Measurements from ENCODE around the gene SEC61A2. TPM values are rescaled to one million over a fixed set of nuclear protein-coding genes. Genes with fewer than 3 reads are reported as not detected.

The SEC61A2 gene
- polyA plus RNA-seq, 1 donor from 2014 or later: 75.4 TPM

- Histone ChIP-seq H3K36me3 (ENCODE audit: insufficient read depth, low read length) (peaks cover 4% of the 10 kb centered on the region), H3K27ac (ENCODE audit: low read length) (no peak overlapping the region), H3K4me2 (ENCODE audit: low read length) (no peak overlapping the region), H3K79me2 (replicated peaks; ENCODE audit: insufficient read depth, low read length) (no peaks in the 10 kb centered on the region), H3K27me3 (ENCODE audit: insufficient read depth, low read depth, low read length) (no peaks in the 10 kb centered on the region), H2AFZ (ENCODE audit: low read depth, low read length) (no peak overlapping the region), H4K20me1 (ENCODE audit: insufficient read depth) (no peaks in the 10 kb centered on the region), H3K9me3 (ENCODE audit: low read length) (no peaks in the 10 kb centered on the region), H3K9ac (ENCODE audit: low read length) (no peak overlapping the region), H3F3A (ENCODE audit: insufficient read depth, low read length, poor library complexity, severe bottlenecking) (no peaks in the 10 kb centered on the region), H3K9me2 (ENCODE audit: insufficient read depth, low read length) (no peaks in the 10 kb centered on the region), H3K4me3 (ENCODE audit: low read length) (no peak overlapping the region)
- TF ChIP-seq MXI1 (conservative IDR thresholded peaks at IDR 0.05; ENCODE audit: poor library complexity, severe bottlenecking) (no peak), TAF1 (IDR thresholded peaks at IDR 0.05; ENCODE audit: low read depth) (no peak), EP300 (conservative IDR thresholded peaks at IDR 0.05; ENCODE audit: poor library complexity, severe bottlenecking) (no peak), POLR2AphosphoS5 (IDR thresholded peaks at IDR 0.05) (no peak)
- TF ChIP-seq, protein P1, sequence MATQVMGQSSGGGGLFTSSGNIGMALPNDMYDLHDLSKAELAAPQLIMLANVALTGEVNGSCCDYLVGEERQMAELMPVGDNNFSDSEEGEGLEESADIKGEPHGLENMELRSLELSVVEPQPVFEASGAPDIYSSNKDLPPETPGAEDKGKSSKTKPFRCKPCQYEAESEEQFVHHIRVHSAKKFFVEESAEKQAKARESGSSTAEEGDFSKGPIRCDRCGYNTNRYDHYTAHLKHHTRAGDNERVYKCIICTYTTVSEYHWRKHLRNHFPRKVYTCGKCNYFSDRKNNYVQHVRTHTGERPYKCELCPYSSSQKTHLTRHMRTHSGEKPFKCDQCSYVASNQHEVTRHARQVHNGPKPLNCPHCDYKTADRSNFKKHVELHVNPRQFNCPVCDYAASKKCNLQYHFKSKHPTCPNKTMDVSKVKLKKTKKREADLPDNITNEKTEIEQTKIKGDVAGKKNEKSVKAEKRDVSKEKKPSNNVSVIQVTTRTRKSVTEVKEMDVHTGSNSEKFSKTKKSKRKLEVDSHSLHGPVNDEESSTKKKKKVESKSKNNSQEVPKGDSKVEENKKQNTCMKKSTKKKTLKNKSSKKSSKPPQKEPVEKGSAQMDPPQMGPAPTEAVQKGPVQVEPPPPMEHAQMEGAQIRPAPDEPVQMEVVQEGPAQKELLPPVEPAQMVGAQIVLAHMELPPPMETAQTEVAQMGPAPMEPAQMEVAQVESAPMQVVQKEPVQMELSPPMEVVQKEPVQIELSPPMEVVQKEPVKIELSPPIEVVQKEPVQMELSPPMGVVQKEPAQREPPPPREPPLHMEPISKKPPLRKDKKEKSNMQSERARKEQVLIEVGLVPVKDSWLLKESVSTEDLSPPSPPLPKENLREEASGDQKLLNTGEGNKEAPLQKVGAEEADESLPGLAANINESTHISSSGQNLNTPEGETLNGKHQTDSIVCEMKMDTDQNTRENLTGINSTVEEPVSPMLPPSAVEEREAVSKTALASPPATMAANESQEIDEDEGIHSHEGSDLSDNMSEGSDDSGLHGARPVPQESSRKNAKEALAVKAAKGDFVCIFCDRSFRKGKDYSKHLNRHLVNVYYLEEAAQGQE (IDR thresholded peaks at IDR 0.05; ENCODE audit: borderline replicate concordance): no peak
These were observed 7.8 kb upstream of the SEC61A2 start for GRCh38 chr10:12121673-12122072.

- no peak for TF ChIP-seq RAD21 (conservative IDR thresholded peaks at IDR 0.05)
- TF ChIP-seq, protein P2, sequence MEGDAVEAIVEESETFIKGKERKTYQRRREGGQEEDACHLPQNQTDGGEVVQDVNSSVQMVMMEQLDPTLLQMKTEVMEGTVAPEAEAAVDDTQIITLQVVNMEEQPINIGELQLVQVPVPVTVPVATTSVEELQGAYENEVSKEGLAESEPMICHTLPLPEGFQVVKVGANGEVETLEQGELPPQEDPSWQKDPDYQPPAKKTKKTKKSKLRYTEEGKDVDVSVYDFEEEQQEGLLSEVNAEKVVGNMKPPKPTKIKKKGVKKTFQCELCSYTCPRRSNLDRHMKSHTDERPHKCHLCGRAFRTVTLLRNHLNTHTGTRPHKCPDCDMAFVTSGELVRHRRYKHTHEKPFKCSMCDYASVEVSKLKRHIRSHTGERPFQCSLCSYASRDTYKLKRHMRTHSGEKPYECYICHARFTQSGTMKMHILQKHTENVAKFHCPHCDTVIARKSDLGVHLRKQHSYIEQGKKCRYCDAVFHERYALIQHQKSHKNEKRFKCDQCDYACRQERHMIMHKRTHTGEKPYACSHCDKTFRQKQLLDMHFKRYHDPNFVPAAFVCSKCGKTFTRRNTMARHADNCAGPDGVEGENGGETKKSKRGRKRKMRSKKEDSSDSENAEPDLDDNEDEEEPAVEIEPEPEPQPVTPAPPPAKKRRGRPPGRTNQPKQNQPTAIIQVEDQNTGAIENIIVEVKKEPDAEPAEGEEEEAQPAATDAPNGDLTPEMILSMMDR (IDR thresholded peaks at IDR 0.05; ENCODE audit: poor library complexity, severe bottlenecking): peak; percentile 62
- peak overlapping the region; percentile 80 for H3K9ac ChIP-seq (ENCODE audit: low read length)
- no peaks in the 10 kb centered on the region for H3F3A ChIP-seq (ENCODE audit: insufficient read depth, low read length, poor library complexity, severe bottlenecking)
- H3K4me2 ChIP-seq (ENCODE audit: low read length): peak overlapping the region; percentile 69
- H2AFZ ChIP-seq (ENCODE audit: low read depth, low read length): peak overlapping the region; percentile 59
- H3K9me2 ChIP-seq (ENCODE audit: insufficient read depth, low read length): no peaks in the 10 kb centered on the region
- no peaks in the 10 kb centered on the region for H3K36me3 ChIP-seq (ENCODE audit: insufficient read depth, low read length)
- H3K4me3 ChIP-seq (ENCODE audit: low read length): peak overlapping the region; percentile 81
- no peaks in the 10 kb centered on the region for H4K20me1 ChIP-seq (ENCODE audit: insufficient read depth)
- peak overlapping the region; percentile 65 for H3K27ac ChIP-seq (ENCODE audit: low read length)
- no peaks in the 10 kb centered on the region for H3K9me3 ChIP-seq (ENCODE audit: low read length)
- H3K27me3 ChIP-seq (ENCODE audit: insufficient read depth, low read depth, low read length): no peaks in the 10 kb centered on the region
- peaks cover 16% of the 10 kb centered on the region for H3K79me2 ChIP-seq (replicated peaks; ENCODE audit: insufficient read depth, low read length)
These were observed 878 bp downstream of the SEC61A2 start for GRCh38 chr10:12130237-12130872.

DNA sequence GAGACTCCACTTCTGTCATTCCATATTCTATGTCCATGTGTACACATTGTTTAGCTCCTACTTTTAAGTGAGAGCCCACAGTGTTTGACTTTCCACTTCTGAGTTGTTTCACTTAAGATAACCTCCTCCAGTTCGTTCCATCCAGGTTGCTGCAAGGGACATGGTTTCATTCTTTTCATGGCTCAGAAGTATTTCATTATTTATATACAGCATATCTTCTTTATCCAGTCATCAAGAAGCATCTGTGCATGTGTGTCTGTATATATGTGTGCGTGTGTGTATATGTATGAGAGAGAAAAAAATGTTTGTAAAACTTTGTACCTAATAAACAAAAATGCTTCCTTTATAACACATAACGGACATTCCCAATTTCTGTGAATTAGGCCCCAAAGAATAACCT lies 6.2 kb downstream of the SEC61A2 start:
- no peaks in the 10 kb centered on the region for H3F3A ChIP-seq (ENCODE audit: insufficient read depth, low read length, poor library complexity, severe bottlenecking)

More for the DNA sequence above, 6.2 kb downstream of the SEC61A2 start:
- Histone ChIP-seq H3K4me2 (ENCODE audit: low read length) (no peak overlapping the region), H3K9me2 (ENCODE audit: insufficient read depth, low read length) (no peaks in the 10 kb centered on the region), H3K4me3 (ENCODE audit: low read length) (no peak overlapping the region), H3K9ac (ENCODE audit: low read length) (no peak overlapping the region), H3K36me3 (ENCODE audit: insufficient read depth, low read length) (peaks cover 5% of the 10 kb centered on the region), H3K79me2 (replicated peaks; ENCODE audit: insufficient read depth, low read length) (peaks cover 12% of the 10 kb centered on the region), H3K27ac (ENCODE audit: low read length) (no peak overlapping the region), H2AFZ (ENCODE audit: low read depth, low read length) (no peak overlapping the region), H3K9me3 (ENCODE audit: low read length) (no peaks in the 10 kb centered on the region), H3K27me3 (ENCODE audit: insufficient read depth, low read depth, low read length) (no peaks in the 10 kb centered on the region), H4K20me1 (ENCODE audit: insufficient read depth) (no peaks in the 10 kb centered on the region)
- TF ChIP-seq RAD21 (conservative IDR thresholded peaks at IDR 0.05) (no peak), SMC3 (conservative IDR thresholded peaks at IDR 0.05; ENCODE audit: poor library complexity) (no peak), POLR2AphosphoS5 (IDR thresholded peaks at IDR 0.05) (no peak), EZH2 (IDR thresholded peaks at IDR 0.05; ENCODE audit: borderline replicate concordance, insufficient read depth, low read length, poor library complexity, severe bottlenecking) (no peak), MXI1 (conservative IDR thresholded peaks at IDR 0.05; ENCODE audit: poor library complexity, severe bottlenecking) (no peak), EP300 (conservative IDR thresholded peaks at IDR 0.05; ENCODE audit: poor library complexity, severe bottlenecking) (no peak)
- TF ChIP-seq, protein P2 (IDR thresholded peaks at IDR 0.05; ENCODE audit: poor library complexity, severe bottlenecking): no peak
